PC-3 (cell line): ENCODE data around the gene MYO1H. TPM values are rescaled to one million over a fixed set of nuclear protein-coding genes. Genes with fewer than 3 reads are reported as not detected.

ENCODE experiments used
- ATAC-seq: fragments of 200-7000 bp; cut with Tn5 transposase; 2 replicates; pipeline ENCODE4 v1.9.1; 2020; ENCODE audit warnings: mild to moderate bottlenecking, moderate library complexity
- BruUV-seq: library from RNA; stranded (reverse); fragments of 400-500 nt; replicated peaks from 2 replicates; lab custom pipeline; 2021; lab: Mats Ljungman, UMichigan
- CTCF ChIA-PET: fragments of 300-600 bp; sonication (Branson Sonifier 250); formaldehyde crosslinking; loops from one replicate; lab custom pipeline; 2022; ENCODE audit warnings: antibody characterized with exemption; lab: Charles Lee
- POLR2A ChIA-PET: fragments of 300-600 bp; sonication (Branson Sonifier 250); formaldehyde crosslinking; loops from one replicate; lab custom pipeline; 2022; ENCODE audit warnings: antibody characterized with exemption; ENCODE audit not compliant: unreplicated experiment; lab: Charles Lee
- DNase-seq: peaks from one replicate; pipeline ENCODE4 v3.0.0-alpha.2; 2015
- H2AFZ ChIP-seq: fragments of 300-600 bp; sonication (generic); 2 replicates; pipeline ENCODE4 v1.6.0; 2016; ENCODE audit warnings: antibody characterized with exemption, low read length
- H3F3A ChIP-seq: fragments of 300-600 bp; sonication (generic); one replicate; pipeline ENCODE4 v1.6.0; 2017; ENCODE audit warnings: antibody characterized with exemption, low read length, control low read depth, mild to moderate bottlenecking; ENCODE audit not compliant: unreplicated experiment
- H3K27ac ChIP-seq: fragments of 300-600 bp; sonication (generic); 2 replicates; pipeline ENCODE4 v1.5.1; 2016; ENCODE audit warnings: mild to moderate bottlenecking, low read length
- H3K27me3 ChIP-seq: fragments of 300-600 bp; sonication (generic); 2 replicates; pipeline ENCODE4 v1.6.1; 2016; ENCODE audit warnings: low read length, mixed read lengths
- H3K36me3 ChIP-seq: fragments of 300-600 bp; sonication (generic); 2 replicates; pipeline ENCODE4 v1.6.1; 2016; ENCODE audit warnings: low read depth, mixed run types, low read length, mixed read lengths
- H3K4me1 ChIP-seq: fragments of 300-600 bp; sonication (generic); 2 replicates; pipeline ENCODE4 v1.5.1; 2016; ENCODE audit warnings: low read length; ENCODE audit not compliant: insufficient read depth
- H3K4me2 ChIP-seq: fragments of 300-600 bp; sonication (generic); 2 replicates; pipeline ENCODE4 v1.6.0; 2016; ENCODE audit warnings: low read length
- H3K4me3 ChIP-seq: fragments of 300-600 bp; sonication (generic); 2 replicates; pipeline ENCODE4 v1.5.1; 2016; ENCODE audit warnings: mild to moderate bottlenecking, low read length, mixed read lengths
- H3K79me2 ChIP-seq: fragments of 300-600 bp; sonication (generic); 2 replicates; pipeline ENCODE4 v1.6.1; 2017; ENCODE audit warnings: low read length, mixed read lengths
- H3K9ac ChIP-seq: fragments of 300-600 bp; sonication (generic); 2 replicates; pipeline ENCODE4 v1.6.0; 2016; ENCODE audit warnings: mild to moderate bottlenecking, low read length
- H3K9me2 ChIP-seq: fragments of 300-600 bp; sonication (generic); replicated peaks from 2 replicates; pipeline ENCODE4 v1.6.1; 2016; ENCODE audit warnings: mixed run types, low read length, mixed read lengths
- H3K9me3 ChIP-seq: fragments of 300-600 bp; sonication (generic); 2 replicates; pipeline ENCODE4 v1.6.1; 2016; ENCODE audit warnings: low read length, mixed read lengths
- H4K20me1 ChIP-seq: fragments of 300-600 bp; sonication (generic); 2 replicates; pipeline ENCODE4 v1.6.1; 2016; ENCODE audit warnings: low read length, mixed read lengths
- EZH2 ChIP-seq: fragments of 300-600 bp; sonication (generic); IDR thresholded peaks from one replicate; pipeline ENCODE4 v1.6.1; 2017; ENCODE audit warnings: antibody characterized with exemption, mild to moderate bottlenecking, low read length; ENCODE audit not compliant: unreplicated experiment
- EZH2phosphoT487 ChIP-seq: fragments of 300-600 bp; sonication (generic); IDR thresholded peaks from 2 replicates; pipeline ENCODE4 v1.6.1; 2018; ENCODE audit warnings: mild to moderate bottlenecking, antibody characterized with exemption, low read length, borderline replicate concordance
- intact Hi-C: fragments of 100-400 bp; cut with micrococcal nuclease; formaldehyde crosslinking; loops from 2 replicates; pipeline ENCODE4 v1.9.0; 2023
- total RNA-seq: library from RNA; depleted of rRNA; stranded (reverse); fragments of >200 nt; gene quantifications from 2 replicates; pipeline ENCODE4 v1.2.3, GENCODE V29; 2014
- TF ChIP-seq, protein P1 (sequence below): fragments of 300-600 bp; sonication (generic); conservative IDR thresholded peaks from 2 replicates; pipeline ENCODE4 v1.5.1; 2017; ENCODE audit warnings: antibody characterized with exemption, low read depth, mild to moderate bottlenecking, low read length

MYO1H gene
- total RNA-seq, 1 experiment from 2014 or later: not detected

GRCh38 chr12:109334887-109335286 is 12.8 kb upstream of the MYO1H start:
- no peak overlapping the region for H3K4me3 ChIP-seq
- no TSS peak for BruUV-seq
- no peak overlapping the region for H3K9ac ChIP-seq
- H2AFZ ChIP-seq: no peak overlapping the region
- H3F3A ChIP-seq: no peaks in the 10 kb centered on the region
- H3K4me1 ChIP-seq: no peaks in the 10 kb centered on the region
- ChIA-PET POLR2A (no interaction called here), CTCF (no interaction called here)
- no peaks in the 10 kb centered on the region for H3K79me2 ChIP-seq
- intact Hi-C loops: no loop called here
- no peaks in the 10 kb centered on the region for H3K36me3 ChIP-seq
- peaks cover 54% of the 10 kb centered on the region for H3K27me3 ChIP-seq
- no peak overlapping the region for H3K4me2 ChIP-seq
- no peaks in the 10 kb centered on the region for H3K9me2 ChIP-seq
- H3K27ac ChIP-seq: no peak overlapping the region
- no peaks in the 10 kb centered on the region for H4K20me1 ChIP-seq
- H3K9me3 ChIP-seq: no peaks in the 10 kb centered on the region
- TF ChIP-seq EZH2: no peak
- no peak for TF ChIP-seq EZH2phosphoT487
- TF ChIP-seq, protein P1, sequence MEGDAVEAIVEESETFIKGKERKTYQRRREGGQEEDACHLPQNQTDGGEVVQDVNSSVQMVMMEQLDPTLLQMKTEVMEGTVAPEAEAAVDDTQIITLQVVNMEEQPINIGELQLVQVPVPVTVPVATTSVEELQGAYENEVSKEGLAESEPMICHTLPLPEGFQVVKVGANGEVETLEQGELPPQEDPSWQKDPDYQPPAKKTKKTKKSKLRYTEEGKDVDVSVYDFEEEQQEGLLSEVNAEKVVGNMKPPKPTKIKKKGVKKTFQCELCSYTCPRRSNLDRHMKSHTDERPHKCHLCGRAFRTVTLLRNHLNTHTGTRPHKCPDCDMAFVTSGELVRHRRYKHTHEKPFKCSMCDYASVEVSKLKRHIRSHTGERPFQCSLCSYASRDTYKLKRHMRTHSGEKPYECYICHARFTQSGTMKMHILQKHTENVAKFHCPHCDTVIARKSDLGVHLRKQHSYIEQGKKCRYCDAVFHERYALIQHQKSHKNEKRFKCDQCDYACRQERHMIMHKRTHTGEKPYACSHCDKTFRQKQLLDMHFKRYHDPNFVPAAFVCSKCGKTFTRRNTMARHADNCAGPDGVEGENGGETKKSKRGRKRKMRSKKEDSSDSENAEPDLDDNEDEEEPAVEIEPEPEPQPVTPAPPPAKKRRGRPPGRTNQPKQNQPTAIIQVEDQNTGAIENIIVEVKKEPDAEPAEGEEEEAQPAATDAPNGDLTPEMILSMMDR: no peak
- DNase-seq (no peak), ATAC-seq (no peak)

- ChIA-PET CTCF (no interaction called here), POLR2A (no interaction called here)
- no peaks in the 10 kb centered on the region for H3K79me2 ChIP-seq
- no peak overlapping the region for H3K4me3 ChIP-seq
- H3K9ac ChIP-seq: no peak overlapping the region
- no peaks in the 10 kb centered on the region for H3K36me3 ChIP-seq
- no peaks in the 10 kb centered on the region for H3K4me1 ChIP-seq
- no peaks in the 10 kb centered on the region for H3F3A ChIP-seq
- intact Hi-C loops: no loop called here
- no peak for ATAC-seq
- no peak overlapping the region for H3K4me2 ChIP-seq
- no peak overlapping the region for H3K27ac ChIP-seq
- H3K27me3 ChIP-seq: peaks cover 50% of the 10 kb centered on the region
- no TSS peak for BruUV-seq
- DNase-seq: no peak
- no peaks in the 10 kb centered on the region for H4K20me1 ChIP-seq
- no peaks in the 10 kb centered on the region for H3K9me3 ChIP-seq
- H3K9me2 ChIP-seq: no peaks in the 10 kb centered on the region
- TF ChIP-seq EZH2 (no peak), EZH2phosphoT487 (no peak)
- TF ChIP-seq, protein P1: no peak
- no peak overlapping the region for H2AFZ ChIP-seq
These were observed 11.1 kb upstream of the MYO1H start for GRCh38 chr12:109336593-109336992.

GRCh38 chr12:109343677-109344076 is 4.0 kb upstream of the MYO1H start:
- no peaks in the 10 kb centered on the region for H3K4me1 ChIP-seq
- no peak overlapping the region for H3K9ac ChIP-seq
- POLR2A ChIA-PET: no interaction called here
- H3K79me2 ChIP-seq: no peaks in the 10 kb centered on the region
- no peaks in the 10 kb centered on the region for H3K36me3 ChIP-seq
- intact Hi-C loops: no loop called here
- H4K20me1 ChIP-seq: no peaks in the 10 kb centered on the region
- peaks cover 65% of the 10 kb centered on the region for H3K27me3 ChIP-seq
- no peaks in the 10 kb centered on the region for H3K9me2 ChIP-seq
- no TSS peak for BruUV-seq
- no peaks in the 10 kb centered on the region for H3F3A ChIP-seq
- DNase-seq: no peak
- CTCF ChIA-PET: no interaction called here
- no peak overlapping the region for H3K4me3 ChIP-seq
- no peaks in the 10 kb centered on the region for H3K9me3 ChIP-seq
- H3K27ac ChIP-seq: no peak overlapping the region
- H3K4me2 ChIP-seq: no peak overlapping the region
- TF ChIP-seq EZH2phosphoT487 (no peak), EZH2 (no peak)
- TF ChIP-seq, protein P1: no peak
- no peak for ATAC-seq
- H2AFZ ChIP-seq: no peak overlapping the region
